Measurements from ENCODE around the gene AKAP9.
"Not testable (repeated sequence)": the region's sequence is repeated elsewhere in the genome, so short reads cannot be mapped to it uniquely, and the experiment has no call there.

DNA sequence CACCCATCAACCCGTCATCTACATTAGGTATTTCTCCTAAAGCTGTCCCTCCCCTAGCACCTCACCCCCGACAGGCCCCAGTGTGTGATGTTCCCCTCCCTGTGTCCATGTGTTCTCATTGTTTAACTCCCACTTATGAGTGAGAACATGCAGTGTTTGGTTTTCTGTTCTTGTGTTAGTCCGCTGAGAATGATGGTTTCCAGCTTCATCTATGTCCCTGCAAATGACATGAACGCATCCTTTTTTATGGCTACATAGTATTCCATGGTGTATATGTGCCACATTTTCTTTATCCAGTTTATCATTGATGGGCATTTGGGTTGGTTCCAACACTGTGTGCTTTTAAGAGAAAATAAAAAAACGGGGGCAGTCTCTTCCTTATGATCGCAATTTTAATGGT is 143.3 kb downstream of the AKAP9 start:
- TF ChIP-seq, protein P1, sequence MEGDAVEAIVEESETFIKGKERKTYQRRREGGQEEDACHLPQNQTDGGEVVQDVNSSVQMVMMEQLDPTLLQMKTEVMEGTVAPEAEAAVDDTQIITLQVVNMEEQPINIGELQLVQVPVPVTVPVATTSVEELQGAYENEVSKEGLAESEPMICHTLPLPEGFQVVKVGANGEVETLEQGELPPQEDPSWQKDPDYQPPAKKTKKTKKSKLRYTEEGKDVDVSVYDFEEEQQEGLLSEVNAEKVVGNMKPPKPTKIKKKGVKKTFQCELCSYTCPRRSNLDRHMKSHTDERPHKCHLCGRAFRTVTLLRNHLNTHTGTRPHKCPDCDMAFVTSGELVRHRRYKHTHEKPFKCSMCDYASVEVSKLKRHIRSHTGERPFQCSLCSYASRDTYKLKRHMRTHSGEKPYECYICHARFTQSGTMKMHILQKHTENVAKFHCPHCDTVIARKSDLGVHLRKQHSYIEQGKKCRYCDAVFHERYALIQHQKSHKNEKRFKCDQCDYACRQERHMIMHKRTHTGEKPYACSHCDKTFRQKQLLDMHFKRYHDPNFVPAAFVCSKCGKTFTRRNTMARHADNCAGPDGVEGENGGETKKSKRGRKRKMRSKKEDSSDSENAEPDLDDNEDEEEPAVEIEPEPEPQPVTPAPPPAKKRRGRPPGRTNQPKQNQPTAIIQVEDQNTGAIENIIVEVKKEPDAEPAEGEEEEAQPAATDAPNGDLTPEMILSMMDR (IDR thresholded peaks at IDR 0.05) = not testable (repeated sequence)
- not testable (repeated sequence) for TF ChIP-seq POLR2A (IDR thresholded peaks at IDR 0.05)

Measured in body of pancreas (tissue), 4 donors.